ENCODE data around the gene MGLL.
A peak's percentile ranks its signal among the peaks of the same experiment; 100 is the strongest.

MGLL gene

DNA sequence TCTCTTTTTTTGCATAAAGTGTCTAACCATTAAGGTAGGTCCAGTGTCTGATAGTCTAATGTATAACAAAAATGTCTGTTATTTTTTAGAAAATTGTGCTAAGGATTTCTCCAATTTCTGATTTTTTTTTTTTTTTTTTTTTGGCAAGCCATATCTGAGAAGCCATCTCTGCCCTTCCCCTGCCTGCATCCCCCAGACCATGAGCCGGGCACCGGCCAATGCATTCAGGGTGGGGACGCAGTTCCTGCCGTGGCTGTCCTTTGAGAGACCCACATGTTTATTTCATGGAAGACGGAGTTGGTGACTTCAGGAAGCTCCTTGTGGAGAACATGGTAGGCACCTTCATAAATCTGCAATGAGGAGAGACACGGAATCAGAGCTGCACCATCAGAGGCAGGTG is 130.3 kb downstream of the MGLL start:
- Histone ChIP-seq H3K4me2 (no peak overlapping the region), H3K27me3 (ENCODE audit: insufficient read depth, low read depth) (no peaks in the 10 kb centered on the region), H3K27ac (no peak overlapping the region), H2AFZ (ENCODE audit: low read depth) (no peak overlapping the region), H3K36me3 (ENCODE audit: insufficient read depth) (no peaks in the 10 kb centered on the region), H4K20me1 (ENCODE audit: insufficient read depth) (no peaks in the 10 kb centered on the region), H3K4me3 (IDR thresholded peaks at IDR 0.05; ENCODE audit: insufficient read depth, low read depth, low read length) (no peak overlapping the region), H3K9ac (no peak overlapping the region), H3K4me1 (ENCODE audit: low read depth, poor library complexity, severe bottlenecking) (peaks cover 11% of the 10 kb centered on the region), H3K79me2 (ENCODE audit: insufficient read depth, low read depth) (no peaks in the 10 kb centered on the region)
- TF ChIP-seq, protein P1, sequence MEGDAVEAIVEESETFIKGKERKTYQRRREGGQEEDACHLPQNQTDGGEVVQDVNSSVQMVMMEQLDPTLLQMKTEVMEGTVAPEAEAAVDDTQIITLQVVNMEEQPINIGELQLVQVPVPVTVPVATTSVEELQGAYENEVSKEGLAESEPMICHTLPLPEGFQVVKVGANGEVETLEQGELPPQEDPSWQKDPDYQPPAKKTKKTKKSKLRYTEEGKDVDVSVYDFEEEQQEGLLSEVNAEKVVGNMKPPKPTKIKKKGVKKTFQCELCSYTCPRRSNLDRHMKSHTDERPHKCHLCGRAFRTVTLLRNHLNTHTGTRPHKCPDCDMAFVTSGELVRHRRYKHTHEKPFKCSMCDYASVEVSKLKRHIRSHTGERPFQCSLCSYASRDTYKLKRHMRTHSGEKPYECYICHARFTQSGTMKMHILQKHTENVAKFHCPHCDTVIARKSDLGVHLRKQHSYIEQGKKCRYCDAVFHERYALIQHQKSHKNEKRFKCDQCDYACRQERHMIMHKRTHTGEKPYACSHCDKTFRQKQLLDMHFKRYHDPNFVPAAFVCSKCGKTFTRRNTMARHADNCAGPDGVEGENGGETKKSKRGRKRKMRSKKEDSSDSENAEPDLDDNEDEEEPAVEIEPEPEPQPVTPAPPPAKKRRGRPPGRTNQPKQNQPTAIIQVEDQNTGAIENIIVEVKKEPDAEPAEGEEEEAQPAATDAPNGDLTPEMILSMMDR (conservative IDR thresholded peaks at IDR 0.05; ENCODE audit: low read depth, low read length) = no peak

DNA sequence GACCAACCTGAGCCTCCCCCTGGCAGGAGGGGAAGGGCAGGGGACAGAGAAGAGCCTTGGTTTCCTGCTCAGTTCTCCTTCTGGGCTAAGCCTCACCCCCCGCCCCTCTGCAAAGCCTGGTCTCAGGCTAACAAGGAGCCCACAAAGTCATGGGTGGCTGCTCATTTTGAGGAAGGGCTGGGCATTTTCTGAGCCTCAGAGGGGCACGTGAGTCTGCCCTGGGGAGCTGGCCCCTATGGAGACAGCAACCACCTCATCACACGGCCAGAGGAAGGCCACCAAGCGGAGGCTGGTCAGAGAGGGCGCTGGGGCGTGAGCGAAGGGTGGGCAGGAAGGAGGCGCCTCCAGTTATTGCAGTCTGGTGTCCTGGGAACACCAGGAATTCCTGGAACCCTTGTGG is 130.8 kb downstream of the MGLL start:
- Histone ChIP-seq H2AFZ (ENCODE audit: low read depth) (no peak overlapping the region), H3K36me3 (ENCODE audit: insufficient read depth) (no peaks in the 10 kb centered on the region), H3K4me3 (IDR thresholded peaks at IDR 0.05; ENCODE audit: insufficient read depth, low read depth, low read length) (no peak overlapping the region), H3K27ac (no peak overlapping the region), H3K27me3 (ENCODE audit: insufficient read depth, low read depth) (no peaks in the 10 kb centered on the region), H3K4me2 (no peak overlapping the region), H3K79me2 (ENCODE audit: insufficient read depth, low read depth) (no peaks in the 10 kb centered on the region), H4K20me1 (ENCODE audit: insufficient read depth) (no peaks in the 10 kb centered on the region), H3K4me1 (ENCODE audit: low read depth, poor library complexity, severe bottlenecking) (peaks cover 6% of the 10 kb centered on the region), H3K9ac (no peak overlapping the region)
- TF ChIP-seq, protein P1 (conservative IDR thresholded peaks at IDR 0.05; ENCODE audit: low read depth, low read length) = no peak

DNA sequence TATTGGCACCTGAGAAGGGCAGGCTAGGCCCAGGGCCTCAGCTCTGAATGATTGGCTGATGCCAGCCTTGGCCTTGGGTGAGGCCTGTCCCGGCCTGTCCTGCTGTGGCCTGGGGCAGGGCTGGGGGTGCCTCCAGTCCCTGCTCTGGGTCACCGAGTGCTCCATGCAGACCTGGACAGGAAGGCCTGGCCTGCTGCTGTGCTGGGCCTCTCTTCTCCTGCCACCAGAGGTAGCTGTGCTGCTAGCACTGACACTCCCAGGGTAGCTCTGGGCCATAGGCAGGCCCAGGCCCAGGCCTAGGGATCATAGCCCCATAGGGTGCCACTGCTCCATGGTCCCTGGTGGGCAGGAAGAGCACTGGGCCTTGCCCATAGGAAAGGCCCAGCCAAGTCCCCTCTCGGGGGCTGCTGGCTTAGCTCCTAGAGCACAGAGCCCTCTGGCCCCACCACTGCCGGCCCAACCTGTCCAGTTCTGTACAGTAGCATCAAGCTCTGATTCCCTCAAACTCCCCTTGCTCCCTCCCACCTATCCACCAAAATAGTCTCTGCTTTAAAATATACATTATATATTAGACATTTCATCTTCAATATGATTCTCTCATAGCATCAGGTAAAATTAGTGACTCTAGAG is 131.4 kb downstream of the MGLL start:
- Histone ChIP-seq H4K20me1 (ENCODE audit: insufficient read depth) (no peaks in the 10 kb centered on the region), H3K4me3 (IDR thresholded peaks at IDR 0.05; ENCODE audit: insufficient read depth, low read depth, low read length) (no peak overlapping the region), H3K9ac (no peak overlapping the region), H3K27me3 (ENCODE audit: insufficient read depth, low read depth) (no peaks in the 10 kb centered on the region), H2AFZ (ENCODE audit: low read depth) (no peak overlapping the region), H3K36me3 (ENCODE audit: insufficient read depth) (no peaks in the 10 kb centered on the region), H3K79me2 (ENCODE audit: insufficient read depth, low read depth) (no peaks in the 10 kb centered on the region), H3K27ac (no peak overlapping the region), H3K4me2 (no peak overlapping the region), H3K4me1 (ENCODE audit: low read depth, poor library complexity, severe bottlenecking) (peaks cover under 1% of the 10 kb centered on the region)
- TF ChIP-seq, protein P1 (conservative IDR thresholded peaks at IDR 0.05; ENCODE audit: low read depth, low read length) = peak; percentile 55

DNA sequence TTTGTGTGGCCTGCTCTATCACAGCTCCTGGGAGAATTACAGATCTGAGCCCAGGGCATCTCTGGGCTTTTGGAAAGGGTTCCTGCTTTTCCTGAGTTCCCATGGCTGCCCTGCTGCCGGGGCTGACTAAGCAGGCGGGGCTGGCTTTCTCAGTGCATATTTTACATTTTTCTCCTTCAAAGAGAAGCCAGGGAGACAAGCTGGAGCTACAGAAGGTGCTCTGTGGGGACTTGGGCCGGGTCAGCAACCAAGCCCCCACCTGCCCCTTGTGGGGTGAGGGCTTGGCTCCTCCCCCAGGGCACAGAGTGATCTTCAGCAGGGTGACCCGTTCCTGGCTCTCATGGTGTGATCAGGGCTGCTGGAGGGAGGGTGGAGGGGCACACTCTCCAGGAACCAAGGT is 132.2 kb downstream of the MGLL start:
- no peak overlapping the region for H3K9ac ChIP-seq
- no peaks in the 10 kb centered on the region for H4K20me1 ChIP-seq (ENCODE audit: insufficient read depth)
- no peak overlapping the region for H2AFZ ChIP-seq (ENCODE audit: low read depth)
- no peak overlapping the region for H3K4me3 ChIP-seq (IDR thresholded peaks at IDR 0.05; ENCODE audit: insufficient read depth, low read depth, low read length)
- TF ChIP-seq, protein P1 (conservative IDR thresholded peaks at IDR 0.05; ENCODE audit: low read depth, low read length) = no peak
- no peaks in the 10 kb centered on the region for H3K36me3 ChIP-seq (ENCODE audit: insufficient read depth)
- no peaks in the 10 kb centered on the region for H3K27me3 ChIP-seq (ENCODE audit: insufficient read depth, low read depth)
- H3K4me1 ChIP-seq (ENCODE audit: low read depth, poor library complexity, severe bottlenecking) = no peaks in the 10 kb centered on the region
- H3K79me2 ChIP-seq (ENCODE audit: insufficient read depth, low read depth) = no peaks in the 10 kb centered on the region
- no peak overlapping the region for H3K27ac ChIP-seq
- no peak overlapping the region for H3K4me2 ChIP-seq

Data from KMS-11 (cell line).